GM21390 (cell line): ENCODE data around the gene FKBP9.
"Not testable (repeated sequence)": the region's sequence is repeated elsewhere in the genome, so short reads cannot be mapped to it uniquely, and the experiment has no call there.

Source experiments
- ATAC-seq: cut with Tn5 transposase; IDR thresholded peaks from one replicate; pipeline ENCODE4 v1.9.1; 2021; ENCODE audit not compliant: unreplicated experiment

The FKBP9 gene

GRCh38 chr7:32957326-32958045 lies at the start of gene FKBP9:
TSS of gene FKBP9 (plus strand) at chr7:32957440. CDS start at chr7:32957574, 134 bp downstream.
- peak; percentile 85 for ATAC-seq

- ATAC-seq, result no peak
Observed at GRCh38 chr7:32910195-32910594, 47.0 kb upstream of the FKBP9 start.

- ATAC-seq, result no peak
Observed at GRCh38 chr7:32914184-32914583, 43.1 kb upstream of the FKBP9 start.

GRCh38 chr7:32915041-32915536 lies 42.2 kb upstream of the FKBP9 start:
- no peak for ATAC-seq

- ATAC-seq, result no peak
Observed at GRCh38 chr7:32916006-32916405, 41.2 kb upstream of the FKBP9 start.

GRCh38 chr7:32916994-32917393 lies 40.2 kb upstream of the FKBP9 start:
- ATAC-seq, result not testable (repeated sequence)

GRCh38 chr7:32921896-32922295 lies 35.3 kb upstream of the FKBP9 start:
- ATAC-seq, result no peak

- no peak for ATAC-seq
Observed at GRCh38 chr7:32928785-32929298, 28.4 kb upstream of the FKBP9 start.

- ATAC-seq, result no peak
Observed at GRCh38 chr7:32929430-32930143, 27.7 kb upstream of the FKBP9 start.

GRCh38 chr7:32930378-32930777 lies 26.9 kb upstream of the FKBP9 start:
- no peak for ATAC-seq

- no peak for ATAC-seq
Observed at GRCh38 chr7:32935558-32935957, 21.7 kb upstream of the FKBP9 start.

- ATAC-seq, result no peak
Observed at GRCh38 chr7:32936689-32937088, 20.6 kb upstream of the FKBP9 start.

- ATAC-seq, result no peak
Observed at GRCh38 chr7:32937344-32938174, 19.7 kb upstream of the FKBP9 start.

- no peak for ATAC-seq
Observed at GRCh38 chr7:32941181-32941580, 16.1 kb upstream of the FKBP9 start.

GRCh38 chr7:32941681-32942414 lies 15.4 kb upstream of the FKBP9 start:
- peak; percentile 3 for ATAC-seq

GRCh38 chr7:32942415-32943251 lies 14.6 kb upstream of the FKBP9 start:
- peak; percentile 86 for ATAC-seq

GRCh38 chr7:32943252-32944030 lies 13.8 kb upstream of the FKBP9 start:
- no peak for ATAC-seq

GRCh38 chr7:32947420-32947983 lies 9.7 kb upstream of the FKBP9 start:
- ATAC-seq, result no peak

- no peak for ATAC-seq
Observed at GRCh38 chr7:32948202-32948601, 9.0 kb upstream of the FKBP9 start.
